OCI-LY7 (cell line): ENCODE results near the gene FNDC3B. TPM values are rescaled to one million over a fixed set of nuclear protein-coding genes. Genes with fewer than 3 reads are reported as not detected.

Source experiments
- BruUV-seq: library from RNA; stranded (reverse); fragments of 400-500 nt; replicated peaks from 2 replicates; lab custom pipeline; 2021; lab: Mats Ljungman, UMichigan
- CTCF ChIA-PET: fragments of 300-600 bp; sonication (Branson Sonifier 250); formaldehyde crosslinking; loops from one replicate; lab custom pipeline; 2022; ENCODE audit warnings: antibody characterized with exemption; ENCODE audit not compliant: unreplicated experiment; lab: Charles Lee
- POLR2A ChIA-PET: fragments of 300-600 bp; sonication (Branson Sonifier 250); formaldehyde crosslinking; loops from one replicate; lab custom pipeline; 2022; ENCODE audit warnings: antibody characterized with exemption; lab: Charles Lee
- DNase-seq: peaks from one replicate; pipeline ENCODE4 v3.0.0-alpha.2; 2015; ENCODE audit warnings: low spot score
- H2AFZ ChIP-seq: fragments of 200-600 bp; sonication (generic), shearing (Covaris generic); 2 replicates; pipeline ENCODE4 v1.6.1; 2014; ENCODE audit warnings: mild to moderate bottlenecking, antibody characterized with exemption, low read length, moderate library complexity
- H3K27ac ChIP-seq: fragments of 200-600 bp; sonication (generic); 2 replicates; pipeline ENCODE4 v1.5.1; 2014; ENCODE audit warnings: mixed run types, low read depth, mild to moderate bottlenecking, moderate library complexity, low read length, inconsistent platforms; ENCODE audit not compliant: poor library complexity, severe bottlenecking
- H3K36me3 ChIP-seq: fragments of 200-600 bp; sonication (generic); 2 replicates; pipeline ENCODE4 v1.6.1; 2014; ENCODE audit warnings: mild to moderate bottlenecking, antibody characterized with exemption, low read length, moderate library complexity, mixed read lengths; ENCODE audit not compliant: insufficient read depth
- H3K4me1 ChIP-seq: fragments of 200-600 bp; sonication (generic); 2 replicates; pipeline ENCODE4 v1.5.1; 2014; ENCODE audit warnings: mild to moderate bottlenecking, low read length; ENCODE audit not compliant: insufficient read depth, poor library complexity, severe bottlenecking
- H3K4me2 ChIP-seq: fragments of 200-600 bp; sonication (generic); 2 replicates; pipeline ENCODE4 v1.6.1; 2014; ENCODE audit warnings: mild to moderate bottlenecking, low read length
- H3K4me3 ChIP-seq: fragments of 200-600 bp; sonication (generic); 2 replicates; pipeline ENCODE4 v1.5.1; 2014; ENCODE audit warnings: mild to moderate bottlenecking, low read depth, low read length; ENCODE audit not compliant: poor library complexity, severe bottlenecking
- H3K79me2 ChIP-seq: fragments of 200-600 bp; sonication (generic); 2 replicates; pipeline ENCODE4 v1.6.1; 2016; ENCODE audit warnings: low read depth, mild to moderate bottlenecking, low read length, moderate library complexity, mixed read lengths; ENCODE audit not compliant: insufficient read depth
- H3K9me2 ChIP-seq: fragments of 200-600 bp; sonication (generic); 2 replicates; pipeline ENCODE4 v1.6.1; 2016; ENCODE audit warnings: mild to moderate bottlenecking, low read length, mixed read lengths; ENCODE audit not compliant: insufficient read depth
- H3K9me3 ChIP-seq: fragments of 200-600 bp; sonication (generic); 2 replicates; pipeline ENCODE4 v1.6.1; 2014; ENCODE audit warnings: mild to moderate bottlenecking, mixed run types, low read length, mixed read lengths
- H4K20me1 ChIP-seq: fragments of 200-600 bp; sonication (generic); 2 replicates; pipeline ENCODE4 v1.6.1; 2014; ENCODE audit warnings: mild to moderate bottlenecking, antibody characterized with exemption, low read length, moderate library complexity, mixed read lengths; ENCODE audit not compliant: insufficient read depth
- CTCF ChIP-seq: fragments of 200-600 bp; sonication (generic); conservative IDR thresholded peaks from 2 replicates; pipeline ENCODE4 v1.5.1; 2014; ENCODE audit warnings: mild to moderate bottlenecking, antibody characterized with exemption, low read length, moderate library complexity, mixed read lengths
- EZH2phosphoT487 ChIP-seq: fragments of 200-600 bp; sonication (generic); IDR thresholded peaks from 2 replicates; pipeline ENCODE4 v1.6.1; 2018; ENCODE audit warnings: low read depth, borderline replicate concordance, mild to moderate bottlenecking, mixed run types, antibody characterized with exemption, low read length, moderate library complexity, mixed read lengths
- intact Hi-C: fragments of 100-400 bp; cut with micrococcal nuclease; formaldehyde crosslinking; loops from one replicate; pipeline ENCODE4 v1.10.0; 2022; ENCODE audit not compliant: unreplicated experiment
- total RNA-seq, 2 experiments: library from RNA; depleted of rRNA in 1 of 2; stranded (reverse); fragments of >200 nt in 1 of 2; shearing (Covaris generic) in 1 of 2; gene quantifications; 2 replicates each; pipeline ENCODE4 v1.2.3, GENCODE V29; 2014 to 2022

Gene FNDC3B
- total RNA-seq, 2 experiments from 2014 or later = 23.3 to 28.5 TPM

GRCh38 chr3:172073262-172073915 is 34.0 kb downstream of the FNDC3B start:
- DNase-seq = no peak
- no peaks in the 10 kb centered on the region for H3K79me2 ChIP-seq
- H4K20me1 ChIP-seq = no peaks in the 10 kb centered on the region
- intact Hi-C loops = no loop called here
- ChIA-PET CTCF (no interaction called here), POLR2A (no interaction called here)
- no peaks in the 10 kb centered on the region for H3K36me3 ChIP-seq
- no peak overlapping the region for H3K27ac ChIP-seq
- no peak overlapping the region for H2AFZ ChIP-seq
- H3K4me1 ChIP-seq = no peaks in the 10 kb centered on the region
- no TSS peak for BruUV-seq
- TF ChIP-seq EZH2phosphoT487 = no peak
- TF ChIP-seq CTCF = no peak
- H3K9me3 ChIP-seq = no peaks in the 10 kb centered on the region
- H3K9me2 ChIP-seq = no peaks in the 10 kb centered on the region
- H3K4me3 ChIP-seq = no peak overlapping the region
- H3K4me2 ChIP-seq = no peak overlapping the region

GRCh38 chr3:172074032-172074431 is 34.7 kb downstream of the FNDC3B start:
- Histone ChIP-seq H3K4me2 (no peak overlapping the region), H3K27ac (no peak overlapping the region), H3K79me2 (no peaks in the 10 kb centered on the region), H4K20me1 (no peaks in the 10 kb centered on the region), H2AFZ (no peak overlapping the region), H3K4me1 (no peaks in the 10 kb centered on the region), H3K36me3 (no peaks in the 10 kb centered on the region), H3K9me3 (no peaks in the 10 kb centered on the region), H3K4me3 (no peak overlapping the region), H3K9me2 (no peaks in the 10 kb centered on the region)
- CTCF ChIA-PET = no interaction called here
- no peak for TF ChIP-seq EZH2phosphoT487
- no peak for TF ChIP-seq CTCF
- intact Hi-C loops = no loop called here
- POLR2A ChIA-PET = interaction anchor here (0.7 kb wide), 1 partner anchor 14 kb away, joined by 3 read pairs; no protein-coding TSS in a partner anchor
- DNase-seq = no peak
- no TSS peak for BruUV-seq

- H3K36me3 ChIP-seq = no peaks in the 10 kb centered on the region
- no peak for DNase-seq
- H2AFZ ChIP-seq = no peak overlapping the region
- no TSS peak for BruUV-seq
- H3K79me2 ChIP-seq = no peaks in the 10 kb centered on the region
- ChIA-PET CTCF (no interaction called here), POLR2A (interaction anchor here (0.7 kb wide), 1 partner anchor 13 kb away, joined by 3 read pairs; no protein-coding TSS in a partner anchor)
- intact Hi-C loops = no loop called here
- H3K4me1 ChIP-seq = no peaks in the 10 kb centered on the region
- H3K4me2 ChIP-seq = no peak overlapping the region
- no peaks in the 10 kb centered on the region for H3K9me3 ChIP-seq
- TF ChIP-seq CTCF (no peak), EZH2phosphoT487 (no peak)
- no peaks in the 10 kb centered on the region for H3K9me2 ChIP-seq
- H3K27ac ChIP-seq = no peak overlapping the region
- no peaks in the 10 kb centered on the region for H4K20me1 ChIP-seq
- H3K4me3 ChIP-seq = no peak overlapping the region
Observed at GRCh38 chr3:172074586-172074985, 35.2 kb downstream of the FNDC3B start.
